ENCODE data around the gene RCOR3. TPM values are rescaled to one million over a fixed set of nuclear protein-coding genes. Genes with fewer than 3 reads are reported as not detected.

RCOR3 gene
- total and polyA plus RNA-seq, 7 donors, result 7.6 to 60.3 (median 40.7) TPM

DNA sequence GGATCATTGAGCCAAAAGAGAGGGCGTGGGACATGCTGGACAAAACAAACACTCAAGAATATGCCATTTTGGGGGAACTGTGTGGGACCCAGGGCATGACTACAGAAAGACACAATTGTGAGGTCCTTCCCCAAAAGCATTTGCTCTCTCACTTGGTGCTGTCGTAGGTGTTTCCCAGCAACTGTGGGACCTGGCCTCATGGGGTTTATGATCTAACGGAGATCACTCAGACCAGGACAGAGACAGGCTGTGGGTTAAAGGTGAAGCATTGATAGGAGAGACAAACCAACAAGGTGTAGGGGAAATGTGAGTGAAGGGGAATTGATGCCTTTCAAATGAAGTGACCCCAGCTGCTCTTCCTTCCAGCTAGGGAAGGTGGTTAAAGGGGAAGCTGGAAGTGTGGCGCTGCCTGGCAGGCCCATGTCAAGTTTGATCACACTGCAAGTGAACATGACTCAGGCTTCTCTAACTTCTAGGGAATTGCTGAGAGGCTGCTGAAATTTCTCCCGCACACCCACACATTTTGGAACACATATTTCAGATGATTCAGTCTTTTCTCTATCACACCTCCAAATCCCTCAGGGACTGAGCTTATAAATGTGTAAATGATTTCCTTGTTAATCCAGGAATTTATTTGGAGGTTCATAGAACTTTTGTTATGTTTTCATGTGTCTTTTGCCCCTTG lies 97.7 kb downstream of the RCOR3 start:
- Histone ChIP-seq H3K27ac (no peak overlapping the region), H3K27me3 (no peaks in the 10 kb centered on the region), H3K36me3 (peaks cover 0 to 76% (median 30%) of the 10 kb centered on the region in 4 donors), H3K4me3 (no peak overlapping the region), H3K4me1 (no peaks in the 10 kb centered on the region), H3K9me3 (no peaks in the 10 kb centered on the region)
- intact Hi-C loops (cut with DNase I), result no loop called here
- TF ChIP-seq EP300 (IDR thresholded peaks at IDR 0.05) (no peak), POLR2AphosphoS5 (IDR thresholded peaks at IDR 0.05) (no peak), POLR2A (IDR thresholded peaks at IDR 0.05) (no peak)
- TF ChIP-seq, protein P1, sequence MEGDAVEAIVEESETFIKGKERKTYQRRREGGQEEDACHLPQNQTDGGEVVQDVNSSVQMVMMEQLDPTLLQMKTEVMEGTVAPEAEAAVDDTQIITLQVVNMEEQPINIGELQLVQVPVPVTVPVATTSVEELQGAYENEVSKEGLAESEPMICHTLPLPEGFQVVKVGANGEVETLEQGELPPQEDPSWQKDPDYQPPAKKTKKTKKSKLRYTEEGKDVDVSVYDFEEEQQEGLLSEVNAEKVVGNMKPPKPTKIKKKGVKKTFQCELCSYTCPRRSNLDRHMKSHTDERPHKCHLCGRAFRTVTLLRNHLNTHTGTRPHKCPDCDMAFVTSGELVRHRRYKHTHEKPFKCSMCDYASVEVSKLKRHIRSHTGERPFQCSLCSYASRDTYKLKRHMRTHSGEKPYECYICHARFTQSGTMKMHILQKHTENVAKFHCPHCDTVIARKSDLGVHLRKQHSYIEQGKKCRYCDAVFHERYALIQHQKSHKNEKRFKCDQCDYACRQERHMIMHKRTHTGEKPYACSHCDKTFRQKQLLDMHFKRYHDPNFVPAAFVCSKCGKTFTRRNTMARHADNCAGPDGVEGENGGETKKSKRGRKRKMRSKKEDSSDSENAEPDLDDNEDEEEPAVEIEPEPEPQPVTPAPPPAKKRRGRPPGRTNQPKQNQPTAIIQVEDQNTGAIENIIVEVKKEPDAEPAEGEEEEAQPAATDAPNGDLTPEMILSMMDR (IDR thresholded peaks at IDR 0.05), result no peak
- no peak for DNase-seq
- WGBS, 2 donors, result 78 to 86% methylated on average over 5 of the region's 5 CpGs

DNA sequence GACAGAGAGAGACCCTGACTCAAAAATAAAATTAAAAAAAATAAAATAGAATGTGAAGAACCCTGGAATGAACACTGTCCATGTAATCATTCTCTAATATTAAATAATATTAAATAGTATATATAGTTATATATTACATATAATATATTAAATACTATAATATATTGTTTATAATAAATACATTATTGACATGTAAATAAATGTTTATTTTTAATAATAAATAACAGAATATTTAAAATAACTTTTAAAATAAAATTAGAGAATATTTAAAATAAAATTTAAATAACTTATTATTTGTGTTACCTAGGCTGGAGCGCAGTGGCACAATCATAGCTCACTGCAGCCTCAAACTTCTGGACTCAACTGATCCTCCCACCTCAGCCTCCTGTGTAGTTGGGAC lies 99.5 kb downstream of the RCOR3 start:
- WGBS, 2 donors, result 98 to 100% methylated on average over 1 of the region's 1 CpG
- Histone ChIP-seq H3K27me3 (no peaks in the 10 kb centered on the region), H3K9me3 (no peaks in the 10 kb centered on the region), H3K4me3 (no peak overlapping the region), H3K27ac (no peak overlapping the region), H3K4me1 (no peaks in the 10 kb centered on the region), H3K36me3 (peaks cover 0 to 83% (median 34%) of the 10 kb centered on the region in 4 donors)
- TF ChIP-seq EP300 (IDR thresholded peaks at IDR 0.05) (no peak), POLR2AphosphoS5 (IDR thresholded peaks at IDR 0.05) (no peak), POLR2A (IDR thresholded peaks at IDR 0.05) (no peak)
- TF ChIP-seq, protein P1 (IDR thresholded peaks at IDR 0.05), result no peak
- no peak for DNase-seq
- intact Hi-C loops (cut with DNase I), result no loop called here

DNA sequence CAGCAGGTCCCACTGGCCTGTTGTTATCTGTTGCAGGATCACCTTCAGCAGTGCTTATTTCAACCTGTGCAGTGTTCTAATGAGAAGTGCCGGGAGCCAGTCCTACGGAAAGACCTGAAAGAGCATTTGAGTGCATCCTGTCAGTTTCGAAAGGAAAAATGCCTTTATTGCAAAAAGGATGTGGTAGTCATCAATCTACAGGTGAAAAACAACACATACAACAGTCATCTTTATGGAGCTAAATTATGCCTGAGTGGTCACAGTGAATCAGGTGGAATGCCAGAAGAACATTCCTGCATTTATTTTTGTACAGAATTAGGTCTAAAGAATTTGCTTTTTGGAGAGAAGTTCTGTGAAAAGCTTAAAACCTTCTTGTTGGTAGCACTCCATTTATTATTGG lies 100.7 kb downstream of the RCOR3 start:
- no peaks in the 10 kb centered on the region for H3K9me3 ChIP-seq
- TF ChIP-seq, protein P1 (IDR thresholded peaks at IDR 0.05), result no peak
- TF ChIP-seq POLR2A (IDR thresholded peaks at IDR 0.05), result no peak
- TF ChIP-seq POLR2AphosphoS5 (IDR thresholded peaks at IDR 0.05), result no peak
- TF ChIP-seq EP300 (IDR thresholded peaks at IDR 0.05), result no peak
- H3K4me3 ChIP-seq, result no peak overlapping the region
- H3K36me3 ChIP-seq, result peaks cover 0 to 71% (median 31%) of the 10 kb centered on the region in 4 donors
- H3K4me1 ChIP-seq, result no peaks in the 10 kb centered on the region
- no peaks in the 10 kb centered on the region for H3K27me3 ChIP-seq
- H3K27ac ChIP-seq, result no peak overlapping the region
- intact Hi-C loops (cut with DNase I), result no loop called here
- 89 to 93% methylated on average over 3 of the region's 3 CpGs for WGBS, 2 donors
- no peak for DNase-seq

DNA sequence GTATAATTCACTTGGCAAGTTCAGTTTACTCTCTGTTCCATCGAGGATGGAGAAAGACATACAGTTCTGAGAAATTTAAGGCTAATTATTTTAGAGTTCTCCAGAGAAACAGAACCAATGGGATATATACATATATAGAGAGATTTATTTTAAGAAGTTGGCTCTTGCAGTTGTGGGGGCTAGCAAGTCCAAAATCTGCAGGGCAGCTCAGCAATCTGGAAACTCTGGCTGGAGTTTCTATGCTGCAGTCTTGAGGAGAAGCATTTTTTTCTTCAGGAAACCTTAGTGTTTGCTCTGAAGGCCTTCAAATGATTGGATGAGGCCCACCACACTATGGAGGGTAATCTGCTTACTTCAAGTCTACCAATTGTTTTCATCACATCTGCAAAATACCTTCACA lies 102.0 kb downstream of the RCOR3 start:
- intact Hi-C loops (cut with DNase I), result no loop called here
- peaks cover 0 to 73% (median 32%) of the 10 kb centered on the region in 4 donors for H3K36me3 ChIP-seq
- WGBS, 2 donors, result 77 to 89% methylated on average over 1 of the region's 1 CpG

More for the DNA sequence above, 102.0 kb downstream of the RCOR3 start:
- TF ChIP-seq POLR2AphosphoS5 (IDR thresholded peaks at IDR 0.05), result no peak
- TF ChIP-seq EP300 (IDR thresholded peaks at IDR 0.05), result no peak
- TF ChIP-seq POLR2A (IDR thresholded peaks at IDR 0.05), result no peak
- TF ChIP-seq, protein P1 (IDR thresholded peaks at IDR 0.05), result no peak
- H3K27ac ChIP-seq, result no peak overlapping the region
- H3K27me3 ChIP-seq, result no peaks in the 10 kb centered on the region
- DNase-seq, result no peak
- H3K4me1 ChIP-seq, result no peaks in the 10 kb centered on the region
- no peak overlapping the region for H3K4me3 ChIP-seq
- H3K9me3 ChIP-seq, result no peaks in the 10 kb centered on the region

Other genes starting within 250 kb of the RCOR3 start
- gene KCNH1, start 125.2 kb upstream of the RCOR3 start, total RNA-seq, result 1 to 10 TPM in 2 of 4 donors, under 1 TPM in 2; 0.54 to 3.1 (median 1.5) TPM
- under 1 TPM in 1 of 3 donors, not detected in 2; 0.23 TPM for gene KCNH1, start 125.2 kb upstream of the RCOR3 start, polyA plus RNA-seq
- 10 to 100 TPM; 19.6 to 55.9 (median 27.8) TPM for gene TRAF5, start 67.5 kb downstream of the RCOR3 start, total RNA-seq
- 10 to 100 TPM in 1 of 3 donors, 1 to 10 TPM in 2; 2.4 to 20.8 (median 2.5) TPM for gene TRAF5, start 67.5 kb downstream of the RCOR3 start, polyA plus RNA-seq
- under 1 TPM in 3 of 4 donors, not detected in 1; 0.16 to 0.36 (median 0.28) TPM for gene RD3, start 232.8 kb downstream of the RCOR3 start, total RNA-seq
- gene RD3, start 232.8 kb downstream of the RCOR3 start, polyA plus RNA-seq, result under 1 TPM in 1 of 3 donors, not detected in 2; 0.13 TPM

Measured in sigmoid colon (tissue), 7 donors.